HG03103 (cell line): ENCODE data around the gene ASS1.

Experiments used
- ATAC-seq: cut with Tn5 transposase; IDR thresholded peaks from one replicate; pipeline ENCODE4 v1.9.1; 2021; ENCODE audit warnings: low read depth; ENCODE audit not compliant: unreplicated experiment

Gene ASS1

DNA sequence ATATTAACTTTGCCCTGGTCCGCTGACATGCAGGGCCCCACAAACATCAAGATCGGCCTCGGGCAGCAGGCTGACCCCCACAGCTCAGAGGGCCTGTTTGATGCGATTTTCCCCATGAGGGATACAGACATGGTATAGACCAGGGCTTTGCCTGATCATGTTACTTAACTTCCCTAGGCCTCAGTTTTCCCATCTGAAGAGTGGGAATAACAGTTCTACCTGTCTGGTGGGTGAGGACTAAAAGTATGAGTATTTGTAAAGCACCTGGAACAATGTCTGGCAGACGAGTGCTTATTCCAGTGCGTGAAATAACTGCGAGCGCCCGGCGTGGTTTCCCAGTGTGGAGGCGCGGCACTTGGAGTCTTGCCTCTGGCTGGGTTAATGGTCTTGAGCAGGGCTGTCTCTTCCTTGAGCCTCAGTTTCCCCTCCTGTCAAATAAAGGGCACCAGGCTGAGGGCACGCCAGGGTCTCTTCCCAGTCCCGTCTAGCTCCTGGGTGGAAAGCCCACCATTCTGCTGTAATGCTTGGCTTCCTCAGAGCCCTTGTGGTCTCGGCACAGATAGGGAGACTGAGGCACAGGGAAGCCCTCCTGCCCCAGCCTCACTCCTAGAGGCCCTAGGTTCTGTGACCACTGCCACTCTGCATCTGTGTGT, 47.2 kb downstream of the ASS1 start:
- ATAC-seq: no peak

DNA sequence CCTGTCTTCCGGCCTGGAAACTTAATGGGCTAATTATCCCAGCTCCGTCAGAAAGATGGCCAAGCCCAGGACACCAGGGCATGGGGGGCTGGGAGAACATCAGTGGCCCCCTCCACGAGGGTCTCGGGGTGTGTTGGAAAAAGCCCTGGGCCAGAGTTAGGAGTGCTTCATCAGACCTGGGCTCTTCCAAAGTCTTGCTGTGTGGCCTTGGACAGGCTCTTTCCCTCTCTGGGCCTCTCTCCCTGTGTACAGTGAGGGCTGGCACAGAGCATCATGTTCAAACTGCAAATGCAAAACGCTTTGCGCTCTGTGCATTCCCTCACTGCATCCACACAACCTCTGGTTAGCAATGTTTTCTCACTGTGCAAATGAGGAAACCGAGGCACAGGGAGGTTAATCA, 48.3 kb downstream of the ASS1 start:
- ATAC-seq: no peak

DNA sequence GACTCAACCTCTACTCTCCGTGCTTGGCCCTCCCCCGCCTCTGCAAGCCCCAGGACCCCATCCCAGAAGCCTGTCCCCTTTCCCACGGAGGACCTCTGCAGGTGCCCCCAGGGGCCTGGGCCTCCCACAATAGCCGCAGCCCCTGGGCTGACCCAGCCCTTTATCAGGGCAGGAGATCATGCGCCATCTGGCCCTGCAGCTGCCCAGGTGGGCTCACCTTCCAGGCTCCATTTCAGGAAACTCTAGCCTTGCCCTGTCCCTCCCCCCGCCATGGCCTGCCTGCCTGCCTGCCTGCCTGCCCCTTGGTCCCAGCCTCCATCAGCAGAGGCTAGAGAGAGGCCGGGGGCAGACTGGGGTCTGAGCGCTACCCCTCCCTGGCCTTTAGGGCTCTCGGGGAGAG, 48.7 kb downstream of the ASS1 start:
- ATAC-seq: no peak

DNA sequence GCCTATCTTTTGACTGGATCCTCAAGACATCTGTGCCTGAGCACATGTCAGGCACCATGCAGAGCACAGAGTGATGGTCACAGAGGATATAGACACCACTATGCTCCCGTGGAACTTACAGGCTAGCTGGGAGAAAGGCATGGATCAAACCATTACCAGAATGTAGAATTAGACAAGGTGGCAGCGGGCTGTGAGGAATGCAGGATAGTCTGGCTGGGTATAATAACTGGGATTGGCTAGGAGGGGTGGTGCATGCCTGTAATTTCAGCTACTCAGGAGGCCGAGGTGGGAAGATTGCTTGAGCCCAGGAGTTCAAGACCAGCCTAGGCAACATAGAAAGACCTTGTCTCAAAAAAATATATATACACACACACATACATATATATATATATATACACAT, 50.3 kb downstream of the ASS1 start:
- no peak for ATAC-seq

DNA sequence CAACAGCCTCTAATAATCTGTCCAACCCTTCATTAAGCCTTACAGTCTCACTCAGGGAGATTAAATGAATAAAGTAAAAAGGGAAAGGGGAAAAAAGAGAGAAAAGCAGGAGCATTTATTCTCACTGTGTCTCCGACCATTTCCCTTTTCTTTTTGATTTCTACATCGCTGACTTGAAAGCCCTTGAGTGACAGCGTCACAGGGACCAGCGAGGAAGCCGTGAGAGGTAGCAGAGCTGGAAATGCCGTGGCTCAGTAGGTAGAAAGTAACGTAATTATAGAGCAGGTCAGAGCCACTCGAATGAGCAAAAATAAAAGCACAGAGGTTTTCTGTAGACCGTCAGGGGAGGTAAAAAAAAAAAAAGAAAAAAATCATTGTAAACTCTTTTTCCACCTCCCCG, 52.4 kb downstream of the ASS1 start:
- ATAC-seq: no peak

DNA sequence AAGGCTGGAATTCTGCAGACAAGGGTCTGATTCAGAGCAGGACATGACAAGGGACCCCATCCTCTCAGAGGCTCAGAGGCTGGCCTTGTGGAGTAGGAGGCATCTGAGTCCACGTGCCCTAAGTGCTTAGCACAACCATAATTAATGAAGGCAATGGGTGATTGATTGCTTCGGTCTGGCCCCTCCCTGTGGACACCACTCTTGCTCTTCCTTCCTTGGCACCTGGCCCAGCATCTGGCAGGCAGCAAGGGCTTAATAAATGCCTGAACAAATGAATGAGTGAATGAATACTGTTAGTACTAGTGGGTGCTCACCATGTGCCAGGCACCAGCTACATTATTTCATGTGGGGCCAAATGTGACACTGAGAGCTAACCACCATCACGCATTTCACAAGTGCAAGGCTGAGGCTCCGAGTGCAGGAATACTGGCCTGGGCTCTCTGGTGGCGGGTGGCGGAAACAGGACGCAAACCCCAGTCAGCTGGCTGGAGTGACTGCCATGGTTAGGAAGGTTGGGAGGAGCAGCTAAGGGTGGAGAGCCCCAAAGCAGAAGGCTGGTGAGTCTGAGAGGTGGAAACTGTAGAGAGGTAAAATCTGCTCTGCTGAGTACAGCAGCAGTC, 53.6 kb downstream of the ASS1 start:
- no peak for ATAC-seq

DNA sequence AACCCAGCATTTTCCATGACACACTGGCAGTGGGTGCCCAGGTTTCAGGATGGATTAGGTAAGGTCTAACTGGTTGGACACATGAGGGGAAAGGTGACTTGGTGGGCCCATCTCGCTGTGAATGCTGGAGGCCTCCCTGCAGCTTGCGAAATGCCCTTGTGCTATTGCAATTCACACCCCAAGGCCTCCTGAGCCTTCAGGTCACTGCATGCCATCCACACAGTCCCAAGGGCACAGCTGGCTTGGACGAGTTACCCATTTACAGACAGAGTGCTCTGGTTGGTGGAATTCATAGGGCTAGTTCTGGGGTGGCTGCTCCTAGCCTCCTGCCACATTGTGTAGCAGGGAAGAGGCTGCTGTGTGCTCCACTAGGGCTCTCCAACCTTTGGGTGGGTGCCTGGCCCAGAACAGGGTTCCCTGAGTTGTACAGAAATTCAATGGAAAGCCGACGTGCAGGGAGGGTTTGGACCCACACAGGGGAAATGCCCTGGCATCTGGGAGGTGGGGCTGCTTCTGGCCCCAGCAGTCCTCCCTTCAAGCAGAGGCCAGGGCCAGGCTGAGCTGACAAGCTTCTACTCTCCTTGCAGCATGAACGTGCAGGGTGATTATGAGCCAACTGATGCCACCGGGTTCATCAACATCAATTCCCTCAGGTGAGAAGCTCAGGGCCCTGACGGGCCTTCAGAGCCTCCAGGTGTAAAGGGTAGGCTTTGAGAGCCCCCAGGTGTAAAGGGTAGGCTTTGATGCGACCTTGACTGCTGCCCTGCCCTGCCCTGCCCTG, 54.3 kb downstream of the ASS1 start:
- ATAC-seq: no peak

DNA sequence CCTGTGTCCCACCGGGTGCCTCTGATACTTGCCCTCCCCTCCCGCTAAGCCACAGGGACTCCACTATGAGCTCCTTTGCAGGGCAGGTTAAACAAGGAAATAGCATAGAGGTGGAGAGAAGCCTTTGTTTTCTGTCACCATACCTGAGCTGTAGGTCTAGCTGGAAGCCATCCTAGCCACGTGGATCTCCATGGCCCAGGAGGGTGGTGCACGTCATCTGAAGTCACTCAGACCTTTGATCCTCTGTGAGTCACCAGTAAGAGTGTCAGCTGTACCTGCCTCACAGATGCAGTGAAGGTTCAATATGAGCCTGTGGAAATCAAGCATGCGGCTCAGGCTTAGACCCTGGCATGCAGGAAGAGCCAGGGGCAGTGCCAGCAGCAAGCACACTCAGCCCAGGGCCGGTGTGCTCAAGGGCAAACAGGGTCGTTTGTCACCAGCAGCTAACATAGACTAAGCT, 55.1 kb downstream of the ASS1 start:
- ATAC-seq: no peak

DNA sequence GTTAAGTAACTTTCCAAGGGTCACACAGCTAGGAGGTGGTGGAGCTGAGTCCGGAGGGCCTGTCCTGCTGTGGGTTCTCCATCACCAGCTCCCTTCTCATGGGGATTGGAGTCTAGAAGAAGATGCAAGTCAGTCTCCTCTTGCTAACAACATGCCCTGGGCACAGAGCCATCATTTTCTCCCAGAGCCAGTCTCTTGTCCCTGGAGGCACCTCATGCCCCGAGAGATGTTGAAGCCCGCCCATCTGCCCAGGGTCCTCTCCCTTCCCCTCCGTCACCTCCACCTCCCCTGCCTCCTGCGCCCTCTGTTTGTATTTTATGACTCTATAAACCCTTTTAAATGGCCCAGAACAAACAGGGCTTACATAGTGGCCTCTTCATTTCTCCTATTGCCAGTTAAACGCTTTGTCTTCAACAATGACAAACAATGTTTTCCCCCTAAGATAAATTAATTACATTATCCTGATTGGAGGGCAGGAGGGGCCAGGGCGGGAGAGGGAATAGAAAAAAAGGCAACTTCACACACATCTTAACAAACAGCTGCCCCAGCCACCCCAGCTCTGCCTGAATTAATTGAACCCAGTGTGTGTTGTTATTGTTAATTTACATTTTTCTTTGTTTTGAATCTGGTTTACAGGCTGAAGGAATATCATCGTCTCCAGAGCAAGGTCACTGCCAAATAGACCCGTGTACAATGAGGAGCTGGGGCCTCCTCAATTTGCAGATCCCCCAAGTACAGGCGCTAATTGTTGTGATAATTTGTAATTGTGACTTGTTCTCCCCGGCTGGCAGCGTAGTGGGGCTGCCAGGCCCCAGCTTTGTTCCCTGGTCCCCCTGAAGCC, 55.8 kb downstream of the ASS1 start:
- ATAC-seq: no peak

DNA sequence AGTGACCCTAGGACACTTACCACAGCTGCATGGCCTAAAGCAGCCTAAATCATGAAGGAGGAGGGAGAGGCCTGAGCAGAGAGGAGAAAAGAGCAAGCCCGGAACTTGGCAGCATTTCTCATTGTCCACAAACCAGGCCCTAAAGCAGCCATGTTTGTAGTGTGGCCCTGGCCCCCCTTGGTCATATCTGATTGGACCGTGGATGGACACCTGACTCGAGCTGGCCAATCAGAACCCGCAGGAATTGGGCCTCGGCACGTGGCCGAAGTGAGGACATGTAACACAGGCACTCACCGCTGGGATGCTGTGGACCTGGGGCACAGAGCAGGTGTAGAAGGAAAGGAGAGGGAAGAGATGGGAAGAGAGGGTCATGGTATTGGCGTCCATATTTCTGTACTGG, 56.9 kb downstream of the ASS1 start:
- no peak for ATAC-seq

DNA sequence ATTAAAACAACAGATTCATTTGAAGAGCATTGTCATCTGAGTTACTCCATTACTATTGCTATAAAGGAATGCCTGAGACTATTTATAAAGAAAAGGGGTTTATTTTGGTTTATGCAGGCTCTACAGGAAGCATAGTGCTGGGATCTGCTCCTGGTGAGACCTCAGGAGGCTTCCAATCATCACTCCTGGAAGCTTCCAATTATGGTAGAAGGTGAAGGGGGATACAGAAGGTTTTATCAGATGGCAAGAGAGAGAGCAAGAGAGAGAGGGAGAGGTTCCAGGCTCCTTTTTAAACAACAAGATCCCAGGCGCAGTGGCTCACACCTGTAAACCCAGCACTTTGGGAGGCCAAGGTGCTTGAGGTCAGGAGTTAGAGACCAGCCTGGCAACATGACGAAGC, 63.5 kb downstream of the ASS1 start:
- ATAC-seq: no peak

DNA sequence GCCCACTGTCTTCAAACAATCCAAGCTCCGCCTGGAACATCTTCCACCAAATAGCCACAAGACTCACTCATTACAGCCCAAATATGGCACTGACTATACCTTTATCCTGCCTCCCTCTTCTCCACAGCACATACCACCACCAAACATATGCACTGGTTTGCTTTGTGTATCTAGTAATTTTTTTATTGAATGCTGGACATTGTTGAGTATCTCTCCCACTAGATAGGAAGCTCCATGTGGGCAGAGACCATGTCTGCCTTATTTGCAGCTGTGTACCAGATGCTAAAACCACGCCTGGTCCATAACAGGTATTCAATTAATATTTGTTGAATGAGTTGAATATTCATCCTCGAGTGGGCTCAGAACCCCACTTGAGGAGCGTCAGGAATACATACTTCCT, 67.4 kb downstream of the ASS1 start:
- ATAC-seq: no peak

DNA sequence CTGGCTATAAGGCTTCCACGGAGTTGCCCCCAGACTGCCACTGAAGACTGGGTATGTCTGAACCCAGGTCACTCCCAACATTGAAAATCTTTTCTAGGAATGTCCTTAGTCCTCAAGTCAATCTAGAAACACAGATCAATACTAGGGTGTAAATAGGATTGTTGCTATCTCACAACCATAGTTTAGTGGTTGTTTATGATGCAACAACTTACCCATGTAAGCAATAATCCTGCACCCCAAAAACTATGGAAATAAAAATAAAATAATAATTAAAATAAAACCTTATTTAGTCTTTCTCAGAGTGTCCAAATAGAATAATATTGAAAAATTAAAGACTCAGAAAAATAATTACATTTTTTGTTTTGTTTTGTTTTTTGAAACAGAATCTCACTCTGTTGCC, 68.3 kb downstream of the ASS1 start:
- no peak for ATAC-seq

DNA sequence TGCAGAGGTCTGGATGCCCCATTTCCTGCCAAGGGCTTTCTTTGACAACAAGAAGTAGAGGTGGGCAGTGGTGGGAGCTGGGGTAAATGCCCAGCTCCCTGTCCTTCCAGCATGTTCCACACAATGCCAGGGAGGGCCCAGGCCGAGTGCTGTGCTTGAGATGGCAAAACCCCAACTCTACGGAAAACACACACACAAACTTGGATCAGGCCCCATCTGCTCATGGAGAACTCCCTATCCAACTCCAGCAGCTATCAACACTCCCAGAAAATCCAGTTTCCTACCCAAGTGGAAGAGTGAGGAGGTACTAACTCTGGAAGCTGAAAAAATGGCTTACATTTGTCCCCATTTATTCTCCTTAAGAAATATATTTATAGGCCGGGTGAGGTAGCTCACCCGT, 73.5 kb downstream of the ASS1 start:
- ATAC-seq: no peak

DNA sequence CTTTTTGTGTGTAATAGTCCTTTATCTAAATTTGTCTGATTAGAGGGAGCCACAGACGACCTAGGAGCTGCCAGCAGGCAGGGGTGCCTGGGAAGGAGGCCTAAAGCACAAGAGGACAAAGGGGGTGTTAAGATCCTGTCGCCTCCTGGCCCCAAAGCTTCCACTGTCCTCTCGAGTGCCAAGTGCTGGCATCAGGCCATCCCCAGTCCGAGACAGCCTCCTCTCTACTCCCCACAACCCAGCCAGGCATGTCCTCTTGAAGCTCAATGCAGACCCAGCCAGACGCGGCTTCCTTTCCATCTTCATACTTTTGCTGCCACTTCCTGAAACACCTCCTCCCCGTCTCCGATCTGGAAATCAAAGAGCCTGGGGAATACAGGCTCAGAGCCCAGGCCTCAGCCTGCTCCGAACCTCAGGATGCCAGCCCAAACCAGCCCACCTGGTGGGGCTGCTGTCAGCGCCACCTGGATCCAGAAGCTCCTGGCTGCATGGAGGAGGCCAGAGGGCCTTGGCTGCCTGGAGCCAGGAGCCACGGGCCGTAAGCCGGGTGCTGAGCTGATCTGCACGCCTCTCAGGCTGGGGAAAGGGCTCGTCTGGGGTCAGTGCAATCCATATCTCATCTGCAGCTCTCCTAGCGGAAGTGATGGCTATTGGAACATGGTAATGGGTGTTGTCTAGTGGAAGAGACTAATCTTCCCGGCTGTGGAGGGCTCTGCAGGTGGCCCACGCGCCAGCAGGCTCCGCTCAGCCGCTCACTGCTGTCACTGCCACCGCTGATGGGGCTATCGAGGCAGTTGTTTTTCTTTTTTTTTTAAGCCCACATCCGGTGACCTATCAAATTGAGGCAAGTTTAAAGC, 74.4 kb downstream of the ASS1 start:
- no peak for ATAC-seq

DNA sequence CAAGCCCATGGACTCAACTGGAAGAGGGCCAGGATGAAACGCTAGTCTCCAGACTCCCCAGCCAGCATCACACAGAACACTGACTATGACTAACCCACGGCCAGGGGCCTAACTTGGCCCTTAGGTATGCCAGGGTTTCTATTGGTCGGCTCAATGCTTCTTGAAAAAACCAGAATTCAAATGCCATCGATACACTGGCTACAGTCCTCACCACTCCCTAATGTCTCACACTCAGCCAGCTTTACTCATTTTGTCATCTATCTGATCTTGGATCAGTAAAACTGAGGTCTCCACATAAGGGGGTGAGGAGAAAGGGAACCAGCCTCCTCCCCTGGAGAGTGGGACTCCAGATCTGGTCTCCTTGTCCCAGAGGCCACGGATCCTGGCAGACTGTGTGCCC, 75.2 kb downstream of the ASS1 start:
- no peak for ATAC-seq

DNA sequence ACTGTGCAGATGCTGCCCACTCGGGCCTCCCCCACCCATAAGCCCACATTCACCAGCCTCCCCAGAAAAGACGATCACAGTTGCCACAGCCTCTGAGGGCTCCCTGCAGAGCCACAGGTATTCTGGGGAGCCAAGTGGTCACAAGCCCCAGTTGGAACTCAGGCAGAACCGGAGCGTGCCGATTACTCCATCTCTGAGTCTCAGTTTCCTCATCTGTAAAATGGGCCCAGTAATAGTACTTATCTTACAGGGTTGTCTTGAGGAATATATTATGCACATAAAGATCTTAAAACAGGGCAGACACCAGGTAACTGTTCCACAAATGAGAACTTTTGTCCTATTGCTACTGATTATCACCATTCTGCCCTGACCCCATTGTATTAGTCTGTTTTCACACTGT, 77.0 kb downstream of the ASS1 start:
- ATAC-seq: no peak

DNA sequence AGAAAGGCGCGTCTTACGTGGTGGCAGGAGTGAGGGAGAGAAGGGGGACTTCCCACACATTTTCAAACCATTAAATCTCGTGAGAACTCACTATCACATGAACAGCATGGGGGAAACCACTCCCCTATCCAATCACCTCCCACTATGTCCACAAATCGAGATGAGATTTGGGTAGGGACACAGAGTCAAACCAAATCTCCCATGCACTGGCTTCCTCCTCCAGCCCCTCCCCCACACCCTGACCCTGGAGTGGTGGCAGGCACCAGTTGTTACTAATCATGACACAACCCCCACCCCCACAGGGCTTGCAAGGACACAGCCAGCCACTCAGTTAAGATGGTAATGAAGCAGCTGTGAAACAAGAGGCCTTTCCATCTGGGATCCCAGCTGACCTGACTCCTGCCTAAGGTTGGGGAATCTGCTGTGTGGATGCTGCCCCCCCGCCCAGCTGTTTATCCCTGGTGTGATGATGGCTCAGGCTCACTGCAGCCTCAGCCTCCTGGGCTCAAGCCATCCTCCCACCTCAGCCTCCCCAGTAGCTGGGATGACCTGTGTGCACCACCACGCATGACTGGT, 77.6 kb downstream of the ASS1 start:
- ATAC-seq: no peak

DNA sequence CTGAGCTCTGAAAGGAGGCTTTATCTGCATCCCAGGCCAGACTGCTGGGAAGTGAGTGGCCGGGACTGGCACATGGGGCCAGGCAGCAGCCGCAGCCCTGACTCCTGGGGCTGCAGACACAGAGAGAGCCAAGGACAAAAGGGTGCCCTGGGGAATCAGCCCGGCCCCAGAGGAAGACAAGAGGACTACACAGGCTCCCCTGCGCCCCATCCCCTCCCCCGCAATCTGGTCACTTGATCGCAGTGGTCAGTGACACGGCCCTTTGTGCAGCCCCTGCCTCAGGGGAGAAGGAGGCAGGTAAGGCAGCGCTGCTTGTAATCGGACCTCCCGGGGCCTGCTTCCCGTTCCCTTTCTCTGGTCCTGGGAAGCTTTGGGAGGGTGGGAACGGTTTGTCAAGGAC, 79.2 kb downstream of the ASS1 start:
- no peak for ATAC-seq
